MM.1S (cell line): ENCODE data around the gene ERC2.

Experiments used
- DNase-seq: peaks from one replicate; pipeline ENCODE4 v3.0.0-alpha.2; 2015
- H2AFZ ChIP-seq: fragments of 300-600 bp; sonication (generic); 2 replicates; pipeline ENCODE4 v1.6.0; 2016; ENCODE audit warnings: antibody characterized with exemption, low read length
- H3F3A ChIP-seq: fragments of 300-600 bp; sonication (generic); 2 replicates; pipeline ENCODE4 v1.6.1; 2016; ENCODE audit warnings: mild to moderate bottlenecking, antibody characterized with exemption, low read length, moderate library complexity, mixed read lengths; ENCODE audit not compliant: insufficient read depth
- H3K27ac ChIP-seq: fragments of 300-600 bp; sonication (generic); 2 replicates; pipeline ENCODE4 v1.5.1; 2016; ENCODE audit warnings: mild to moderate bottlenecking, low read length
- H3K27me3 ChIP-seq: fragments of 300-600 bp; sonication (generic); replicated peaks from 2 replicates; pipeline ENCODE4 v1.6.0; 2016; ENCODE audit warnings: low read length; ENCODE audit not compliant: insufficient read depth
- H3K36me3 ChIP-seq: fragments of 300-600 bp; sonication (generic); replicated peaks from 2 replicates; pipeline ENCODE4 v1.6.1; 2016; ENCODE audit warnings: mild to moderate bottlenecking, low read length, mixed read lengths; ENCODE audit not compliant: insufficient read depth
- H3K4me1 ChIP-seq: fragments of 300-600 bp; sonication (generic); 2 replicates; pipeline ENCODE4 v1.6.1; 2016; ENCODE audit warnings: low read length, mixed read lengths
- H3K4me2 ChIP-seq: fragments of 300-600 bp; sonication (generic); 2 replicates; pipeline ENCODE4 v1.6.0; 2016; ENCODE audit warnings: low read depth, low read length
- H3K4me3 ChIP-seq: fragments of 300-600 bp; sonication (generic); 2 replicates; pipeline ENCODE4 v1.5.1; 2016; ENCODE audit warnings: low read length, mixed read lengths
- H3K79me2 ChIP-seq: fragments of 300-600 bp; sonication (generic); 2 replicates; pipeline ENCODE4 v1.6.1; 2016; ENCODE audit warnings: mixed run types, low read length, mixed read lengths
- H3K9ac ChIP-seq: fragments of 300-600 bp; sonication (generic); 2 replicates; pipeline ENCODE4 v1.6.1; 2016; ENCODE audit warnings: low read length, mixed read lengths
- H3K9me2 ChIP-seq: fragments of 300-600 bp; sonication (generic); replicated peaks from 2 replicates; pipeline ENCODE4 v1.6.1; 2016; ENCODE audit warnings: mild to moderate bottlenecking, low read length, mixed read lengths; ENCODE audit not compliant: insufficient read depth
- H3K9me3 ChIP-seq: fragments of 300-600 bp; sonication (generic); replicated peaks from 2 replicates; pipeline ENCODE4 v1.6.1; 2016; ENCODE audit warnings: mild to moderate bottlenecking, low read length, mixed read lengths; ENCODE audit not compliant: insufficient read depth
- H4K20me1 ChIP-seq: fragments of 300-600 bp; sonication (generic); 2 replicates; pipeline ENCODE4 v1.6.1; 2016; ENCODE audit warnings: mild to moderate bottlenecking, low read length, moderate library complexity, mixed read lengths; ENCODE audit not compliant: insufficient read depth
- EZH2 ChIP-seq: fragments of 300-600 bp; sonication (generic); optimal IDR thresholded peaks from 2 replicates; pipeline ENCODE3; 2017; ENCODE audit warnings: low read depth, mild to moderate bottlenecking, antibody characterized with exemption, low read length, mixed read lengths
- EZH2phosphoT487 ChIP-seq: fragments of 300-600 bp; sonication (generic); IDR thresholded peaks from 2 replicates; pipeline ENCODE4 v1.6.1; 2018; ENCODE audit warnings: antibody characterized with exemption, low read length
- TF ChIP-seq, protein P1 (sequence below): fragments of 300-600 bp; sonication (generic); IDR thresholded peaks from 2 replicates; pipeline ENCODE4 v1.5.1; 2016; ENCODE audit warnings: antibody characterized with exemption, low read length, mixed read lengths

The ERC2 gene

DNA sequence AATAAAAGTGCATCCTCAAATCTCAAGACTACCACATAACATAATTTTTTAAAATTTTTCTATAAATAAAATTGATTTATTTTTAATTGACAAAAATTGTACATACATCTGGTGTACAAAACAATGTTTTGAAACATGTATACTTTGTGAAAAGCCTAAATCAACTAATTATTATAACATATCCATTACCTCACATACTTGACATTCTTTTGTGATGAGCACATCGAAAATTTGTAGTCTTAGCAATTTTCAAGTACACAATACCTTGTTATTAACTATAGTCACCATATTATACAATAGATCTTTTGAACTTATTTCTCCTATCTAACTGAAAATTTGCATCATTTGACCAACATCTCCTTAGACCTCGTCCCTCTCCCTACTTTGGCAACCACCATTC lies 973.3 kb downstream of the ERC2 start:
- TF ChIP-seq, protein P1, sequence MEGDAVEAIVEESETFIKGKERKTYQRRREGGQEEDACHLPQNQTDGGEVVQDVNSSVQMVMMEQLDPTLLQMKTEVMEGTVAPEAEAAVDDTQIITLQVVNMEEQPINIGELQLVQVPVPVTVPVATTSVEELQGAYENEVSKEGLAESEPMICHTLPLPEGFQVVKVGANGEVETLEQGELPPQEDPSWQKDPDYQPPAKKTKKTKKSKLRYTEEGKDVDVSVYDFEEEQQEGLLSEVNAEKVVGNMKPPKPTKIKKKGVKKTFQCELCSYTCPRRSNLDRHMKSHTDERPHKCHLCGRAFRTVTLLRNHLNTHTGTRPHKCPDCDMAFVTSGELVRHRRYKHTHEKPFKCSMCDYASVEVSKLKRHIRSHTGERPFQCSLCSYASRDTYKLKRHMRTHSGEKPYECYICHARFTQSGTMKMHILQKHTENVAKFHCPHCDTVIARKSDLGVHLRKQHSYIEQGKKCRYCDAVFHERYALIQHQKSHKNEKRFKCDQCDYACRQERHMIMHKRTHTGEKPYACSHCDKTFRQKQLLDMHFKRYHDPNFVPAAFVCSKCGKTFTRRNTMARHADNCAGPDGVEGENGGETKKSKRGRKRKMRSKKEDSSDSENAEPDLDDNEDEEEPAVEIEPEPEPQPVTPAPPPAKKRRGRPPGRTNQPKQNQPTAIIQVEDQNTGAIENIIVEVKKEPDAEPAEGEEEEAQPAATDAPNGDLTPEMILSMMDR = no peak
- no peak for TF ChIP-seq EZH2phosphoT487
- no peak for TF ChIP-seq EZH2
- Histone ChIP-seq H3K4me3 (no peak overlapping the region), H3K27me3 (no peaks in the 10 kb centered on the region), H3K4me1 (peaks cover 2% of the 10 kb centered on the region; the same call in 1 of the 2 replicates), H4K20me1 (no peaks in the 10 kb centered on the region), H3F3A (peaks cover 5% of the 10 kb centered on the region), H2AFZ (no peak overlapping the region), H3K79me2 (no peaks in the 10 kb centered on the region), H3K36me3 (no peaks in the 10 kb centered on the region), H3K4me2 (no peak overlapping the region), H3K9me3 (no peaks in the 10 kb centered on the region), H3K9ac (no peak overlapping the region), H3K9me2 (no peaks in the 10 kb centered on the region), H3K27ac (no peak overlapping the region)
- DNase-seq = no peak

- TF ChIP-seq EZH2phosphoT487 = no peak
- TF ChIP-seq, protein P1 = no peak
- no peak for TF ChIP-seq EZH2
- H3K79me2 ChIP-seq = no peaks in the 10 kb centered on the region
- H3K9me3 ChIP-seq = no peaks in the 10 kb centered on the region
- H4K20me1 ChIP-seq = no peaks in the 10 kb centered on the region
- H3K9me2 ChIP-seq = no peaks in the 10 kb centered on the region
- H3K4me3 ChIP-seq = no peak overlapping the region
- H3K27ac ChIP-seq = no peak overlapping the region
- no peak overlapping the region for H3K4me2 ChIP-seq
- H3K27me3 ChIP-seq = no peaks in the 10 kb centered on the region
- H3F3A ChIP-seq = peaks cover 8% of the 10 kb centered on the region
- H3K4me1 ChIP-seq = peaks cover 6% of the 10 kb centered on the region; the same call in 1 of the 2 replicates
- H2AFZ ChIP-seq = no peak overlapping the region
- no peak for DNase-seq
- H3K9ac ChIP-seq = no peak overlapping the region
- H3K36me3 ChIP-seq = no peaks in the 10 kb centered on the region
Measured at GRCh38 chr3:55492976-55493375, 975.3 kb downstream of the ERC2 start.

- Histone ChIP-seq H3K4me3 (no peak overlapping the region), H3F3A (peaks cover 8% of the 10 kb centered on the region), H3K27me3 (no peaks in the 10 kb centered on the region), H3K36me3 (no peaks in the 10 kb centered on the region), H4K20me1 (no peaks in the 10 kb centered on the region), H3K79me2 (no peaks in the 10 kb centered on the region), H3K9ac (no peak overlapping the region), H3K4me1 (peaks cover 6% of the 10 kb centered on the region; the same call in 1 of the 2 replicates), H3K9me2 (no peaks in the 10 kb centered on the region), H2AFZ (no peak overlapping the region), H3K27ac (no peak overlapping the region), H3K9me3 (no peaks in the 10 kb centered on the region), H3K4me2 (no peak overlapping the region)
- TF ChIP-seq EZH2phosphoT487 (no peak), EZH2 (no peak)
- TF ChIP-seq, protein P1 = no peak
- DNase-seq = no peak
Measured at GRCh38 chr3:55491296-55491816, 976.9 kb downstream of the ERC2 start.
